ENCODE results near the gene GMPR2. TPM values are rescaled to one million over a fixed set of nuclear protein-coding genes. Genes with fewer than 3 reads are reported as not detected.

The GMPR2 gene
- total and polyA plus RNA-seq, 8 donors = 23.6 to 48.1 (median 28.6) TPM

- TF ChIP-seq, protein P1, sequence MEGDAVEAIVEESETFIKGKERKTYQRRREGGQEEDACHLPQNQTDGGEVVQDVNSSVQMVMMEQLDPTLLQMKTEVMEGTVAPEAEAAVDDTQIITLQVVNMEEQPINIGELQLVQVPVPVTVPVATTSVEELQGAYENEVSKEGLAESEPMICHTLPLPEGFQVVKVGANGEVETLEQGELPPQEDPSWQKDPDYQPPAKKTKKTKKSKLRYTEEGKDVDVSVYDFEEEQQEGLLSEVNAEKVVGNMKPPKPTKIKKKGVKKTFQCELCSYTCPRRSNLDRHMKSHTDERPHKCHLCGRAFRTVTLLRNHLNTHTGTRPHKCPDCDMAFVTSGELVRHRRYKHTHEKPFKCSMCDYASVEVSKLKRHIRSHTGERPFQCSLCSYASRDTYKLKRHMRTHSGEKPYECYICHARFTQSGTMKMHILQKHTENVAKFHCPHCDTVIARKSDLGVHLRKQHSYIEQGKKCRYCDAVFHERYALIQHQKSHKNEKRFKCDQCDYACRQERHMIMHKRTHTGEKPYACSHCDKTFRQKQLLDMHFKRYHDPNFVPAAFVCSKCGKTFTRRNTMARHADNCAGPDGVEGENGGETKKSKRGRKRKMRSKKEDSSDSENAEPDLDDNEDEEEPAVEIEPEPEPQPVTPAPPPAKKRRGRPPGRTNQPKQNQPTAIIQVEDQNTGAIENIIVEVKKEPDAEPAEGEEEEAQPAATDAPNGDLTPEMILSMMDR (IDR thresholded peaks at IDR 0.05) = no peak
- Histone ChIP-seq H3K9me3 (no peaks in the 10 kb centered on the region), H3K27me3 (no peaks in the 10 kb centered on the region), H3K4me3 (no peak overlapping the region), H3K27ac (no peak overlapping the region), H3K4me1 (peaks cover 16 to 33% (median 33%) of the 10 kb centered on the region in 3 donors), H3K36me3 (peaks cover 5 to 39% (median 27%) of the 10 kb centered on the region in 3 donors)
- FAIRE-seq (no peak), ATAC-seq (no peak), DNase-seq (no peak)
- intact Hi-C loops (cut with DNase I) = no loop called here
- WGBS, 2 donors = 84 to 92% methylated on average over 5 of the region's 5 CpGs
These were observed 3.3 kb downstream of the GMPR2 start for GRCh38 chr14:24235804-24236688.

- FAIRE-seq (no peak), ATAC-seq (no peak), DNase-seq (no peak)
- TF ChIP-seq, protein P1 (IDR thresholded peaks at IDR 0.05) = no peak
- Histone ChIP-seq H3K27ac (no peak overlapping the region), H3K9me3 (no peaks in the 10 kb centered on the region), H3K4me1 (peaks cover 22 to 36% (median 36%) of the 10 kb centered on the region in 3 donors), H3K4me3 (no peak overlapping the region), H3K27me3 (no peaks in the 10 kb centered on the region), H3K36me3 (peaks cover 5 to 39% (median 27%) of the 10 kb centered on the region in 3 donors)
- intact Hi-C loops (cut with DNase I) = no loop called here
- WGBS, 2 donors = 86 to 87% methylated on average over 6 of the region's 6 CpGs
These were observed 4.1 kb downstream of the GMPR2 start for GRCh38 chr14:24236689-24237462.

GRCh38 chr14:24237463-24237955 lies 4.8 kb downstream of the GMPR2 start:
- Histone ChIP-seq H3K36me3 (peaks cover 5 to 39% (median 27%) of the 10 kb centered on the region in 3 donors), H3K9me3 (no peaks in the 10 kb centered on the region), H3K27me3 (no peaks in the 10 kb centered on the region), H3K27ac (no peak overlapping the region), H3K4me1 (peaks cover 22 to 36% (median 36%) of the 10 kb centered on the region in 3 donors), H3K4me3 (no peak overlapping the region)
- TF ChIP-seq, protein P1 (IDR thresholded peaks at IDR 0.05) = no peak
- no peak for DNase-seq
- intact Hi-C loops (cut with DNase I) = no loop called here
- no peak for FAIRE-seq
- ATAC-seq = no peak
- 94 to 97% methylated on average over 2 of the region's 2 CpGs for WGBS, 2 donors

DNA sequence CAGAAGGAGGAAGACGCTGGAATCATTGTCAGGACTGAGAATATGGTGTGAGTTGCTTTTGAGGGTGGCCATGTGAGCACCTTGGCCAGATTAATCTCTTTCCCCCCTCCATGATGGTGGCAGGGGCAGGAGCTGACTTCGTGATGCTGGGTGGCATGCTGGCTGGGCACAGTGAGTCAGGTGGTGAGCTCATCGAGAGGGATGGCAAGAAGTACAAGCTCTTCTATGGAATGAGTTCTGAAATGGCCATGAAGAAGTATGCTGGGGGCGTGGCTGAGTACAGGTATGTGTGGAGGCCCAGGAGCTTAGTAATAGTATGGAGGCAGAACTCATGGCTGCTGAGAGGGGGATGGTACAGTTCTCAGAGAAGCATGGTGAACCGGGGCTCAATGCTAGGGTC lies 5.4 kb downstream of the GMPR2 start:
- no peak overlapping the region for H3K27ac ChIP-seq
- H3K36me3 ChIP-seq = peaks cover 5 to 39% (median 27%) of the 10 kb centered on the region in 3 donors
- WGBS, 2 donors = 77 to 83% methylated on average over 5 of the region's 5 CpGs
- DNase-seq = no peak
- no peak overlapping the region for H3K4me3 ChIP-seq
- peaks cover 22 to 36% (median 35%) of the 10 kb centered on the region in 3 donors for H3K4me1 ChIP-seq
- FAIRE-seq = no peak
- H3K9me3 ChIP-seq = no peaks in the 10 kb centered on the region
- no peak for ATAC-seq
- TF ChIP-seq, protein P1 (IDR thresholded peaks at IDR 0.05) = no peak
- intact Hi-C loops (cut with DNase I) = no loop called here
- H3K27me3 ChIP-seq = no peaks in the 10 kb centered on the region

Measured in pancreas (tissue), 10 donors.